ENCODE results near the gene LIPJ.

- TF ChIP-seq, protein P1, sequence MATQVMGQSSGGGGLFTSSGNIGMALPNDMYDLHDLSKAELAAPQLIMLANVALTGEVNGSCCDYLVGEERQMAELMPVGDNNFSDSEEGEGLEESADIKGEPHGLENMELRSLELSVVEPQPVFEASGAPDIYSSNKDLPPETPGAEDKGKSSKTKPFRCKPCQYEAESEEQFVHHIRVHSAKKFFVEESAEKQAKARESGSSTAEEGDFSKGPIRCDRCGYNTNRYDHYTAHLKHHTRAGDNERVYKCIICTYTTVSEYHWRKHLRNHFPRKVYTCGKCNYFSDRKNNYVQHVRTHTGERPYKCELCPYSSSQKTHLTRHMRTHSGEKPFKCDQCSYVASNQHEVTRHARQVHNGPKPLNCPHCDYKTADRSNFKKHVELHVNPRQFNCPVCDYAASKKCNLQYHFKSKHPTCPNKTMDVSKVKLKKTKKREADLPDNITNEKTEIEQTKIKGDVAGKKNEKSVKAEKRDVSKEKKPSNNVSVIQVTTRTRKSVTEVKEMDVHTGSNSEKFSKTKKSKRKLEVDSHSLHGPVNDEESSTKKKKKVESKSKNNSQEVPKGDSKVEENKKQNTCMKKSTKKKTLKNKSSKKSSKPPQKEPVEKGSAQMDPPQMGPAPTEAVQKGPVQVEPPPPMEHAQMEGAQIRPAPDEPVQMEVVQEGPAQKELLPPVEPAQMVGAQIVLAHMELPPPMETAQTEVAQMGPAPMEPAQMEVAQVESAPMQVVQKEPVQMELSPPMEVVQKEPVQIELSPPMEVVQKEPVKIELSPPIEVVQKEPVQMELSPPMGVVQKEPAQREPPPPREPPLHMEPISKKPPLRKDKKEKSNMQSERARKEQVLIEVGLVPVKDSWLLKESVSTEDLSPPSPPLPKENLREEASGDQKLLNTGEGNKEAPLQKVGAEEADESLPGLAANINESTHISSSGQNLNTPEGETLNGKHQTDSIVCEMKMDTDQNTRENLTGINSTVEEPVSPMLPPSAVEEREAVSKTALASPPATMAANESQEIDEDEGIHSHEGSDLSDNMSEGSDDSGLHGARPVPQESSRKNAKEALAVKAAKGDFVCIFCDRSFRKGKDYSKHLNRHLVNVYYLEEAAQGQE (IDR thresholded peaks at IDR 0.05; ENCODE audit: low read depth): no peak
- no peak for TF ChIP-seq TAF1 (IDR thresholded peaks at IDR 0.05; ENCODE audit: low read depth)
- no peak for TF ChIP-seq YY1 (IDR thresholded peaks at IDR 0.05; ENCODE audit: low read depth)
- no peak for TF ChIP-seq EP300 (IDR thresholded peaks at IDR 0.05; ENCODE audit: borderline replicate concordance)
- TF ChIP-seq CEBPB (IDR thresholded peaks at IDR 0.05): peak; percentile 68
- no peak for TF ChIP-seq RAD21 (IDR thresholded peaks at IDR 0.05; ENCODE audit: low read depth)
These were observed 28.9 kb upstream of the LIPJ start for GRCh38 chr10:88557658-88558057.

All from Ishikawa (cell line).